Eye (tissue), 1 donor: ENCODE data around the gene DHDH.

Experiments
- DNase-seq: peaks from one replicate; pipeline ENCODE4 v3.0.0-alpha.2; 2015

Gene DHDH

DNA sequence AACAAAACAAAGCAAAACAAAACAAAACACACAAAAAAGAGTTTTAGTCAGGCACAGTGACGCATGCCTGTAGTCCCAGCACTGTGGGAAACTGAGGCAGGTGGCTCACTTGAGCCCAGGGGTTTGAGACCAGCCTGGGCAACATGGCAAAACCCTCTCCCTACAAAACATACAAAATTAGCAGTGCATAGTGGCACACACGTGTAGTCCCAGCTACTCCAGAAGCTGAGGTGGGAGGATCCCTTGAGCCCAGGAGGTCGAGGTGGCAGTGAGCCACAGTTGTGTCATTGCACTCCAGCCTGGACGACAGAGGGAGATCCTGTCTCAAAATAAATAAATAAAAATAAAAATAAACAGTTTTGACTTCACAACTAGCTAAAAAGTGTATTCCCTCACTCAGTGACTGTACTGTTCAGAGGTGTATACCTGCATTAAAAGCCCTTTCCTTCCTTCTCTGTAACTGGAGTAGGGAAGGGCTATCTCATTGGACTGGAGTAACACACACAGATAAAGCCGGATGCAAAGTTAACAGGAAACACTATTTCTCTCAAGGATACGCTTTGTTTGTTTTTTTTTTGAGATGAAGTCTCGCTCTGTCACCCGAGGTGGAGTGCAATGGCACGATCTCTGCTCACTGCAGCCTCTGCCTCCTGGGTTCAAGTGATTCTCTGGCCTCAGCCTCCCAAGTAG is 17.5 kb downstream of the DHDH start:
- DNase-seq: no peak

DNA sequence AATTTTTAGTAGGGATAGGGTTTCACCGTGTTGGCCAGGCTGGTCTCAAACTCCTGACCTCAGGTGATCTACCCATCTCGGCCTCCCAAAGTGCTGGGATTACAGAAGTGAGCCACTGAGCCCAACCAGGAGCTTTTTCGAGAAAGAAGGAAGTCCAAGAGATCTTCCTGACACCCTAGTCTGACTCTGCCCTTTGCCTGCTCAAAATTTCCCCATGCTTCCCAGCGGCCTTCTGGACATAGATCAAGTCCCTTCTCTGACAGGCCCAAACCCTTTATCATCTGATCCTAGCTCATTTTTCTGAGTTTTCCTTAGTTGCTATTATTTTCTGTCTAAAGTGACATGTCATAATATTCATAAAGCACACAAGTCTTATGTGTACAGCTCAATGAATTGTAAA is 19.6 kb downstream of the DHDH start:
- no peak for DNase-seq

DNA sequence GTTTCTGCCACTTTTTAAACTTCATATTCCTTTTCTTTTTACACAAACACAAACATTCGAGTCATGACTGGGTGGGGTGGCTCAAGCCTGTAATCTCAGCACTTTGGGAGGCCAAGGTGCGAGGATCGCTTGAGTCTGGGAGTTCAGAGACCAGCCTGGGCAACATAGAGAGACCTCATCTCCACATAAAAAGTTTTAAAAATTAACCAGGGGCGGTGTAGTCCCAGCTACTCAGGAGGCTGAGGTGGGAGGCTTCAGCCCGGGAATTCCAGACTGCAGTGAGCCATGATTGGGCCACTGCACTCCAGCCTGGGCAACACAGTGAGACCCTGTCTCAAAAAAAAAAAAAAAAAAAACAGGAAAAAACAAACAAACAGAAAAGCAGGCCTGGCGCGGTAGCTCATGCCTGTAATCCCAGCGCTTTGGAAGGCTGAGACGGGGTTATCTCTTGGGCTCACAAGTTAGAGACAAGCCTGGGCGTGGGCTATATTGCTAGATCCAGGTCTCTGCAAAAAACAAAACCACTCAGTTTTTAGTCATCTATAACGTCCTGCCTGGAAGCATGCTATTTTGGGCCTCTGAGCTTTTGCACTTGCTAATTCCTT is 20.6 kb downstream of the DHDH start:
- DNase-seq: no peak

- DNase-seq: peak; percentile 98
Observed at GRCh38 chr19:48954595-48955307, 21.3 kb downstream of the DHDH start, which contains the start of gene BAX. BAX (plus strand) TSS chr19:48954875; CDS start chr19:48954929, 54 bp downstream.

DNA sequence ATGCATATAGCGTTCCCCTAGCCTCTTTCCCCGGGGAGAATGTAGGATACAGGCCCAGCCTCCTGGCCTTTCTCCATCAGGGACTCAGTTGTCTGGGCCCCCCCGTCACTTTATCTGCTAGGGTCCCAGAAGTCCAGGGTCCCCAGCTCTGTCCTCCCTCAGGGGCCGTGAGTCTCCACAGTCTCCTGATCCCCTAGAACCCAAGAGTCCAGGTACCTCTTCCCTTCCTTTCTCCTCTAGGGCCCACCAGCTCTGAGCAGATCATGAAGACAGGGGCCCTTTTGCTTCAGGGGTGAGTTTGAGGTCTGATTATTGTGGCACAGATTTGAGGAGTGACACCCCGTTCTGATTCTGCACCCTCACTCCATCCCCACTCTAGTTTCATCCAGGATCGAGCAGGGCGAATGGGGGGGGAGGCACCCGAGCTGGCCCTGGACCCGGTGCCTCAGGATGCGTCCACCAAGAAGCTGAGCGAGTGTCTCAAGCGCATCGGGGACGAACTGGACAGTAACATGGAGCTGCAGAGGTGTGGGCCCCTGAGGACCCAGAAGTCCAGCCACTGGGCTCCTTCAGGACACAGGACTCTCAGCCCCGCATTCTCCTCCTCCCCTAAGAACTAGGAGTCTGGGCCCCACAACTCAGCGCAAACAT is 21.9 kb downstream of the DHDH start:
- no peak for DNase-seq

DNA sequence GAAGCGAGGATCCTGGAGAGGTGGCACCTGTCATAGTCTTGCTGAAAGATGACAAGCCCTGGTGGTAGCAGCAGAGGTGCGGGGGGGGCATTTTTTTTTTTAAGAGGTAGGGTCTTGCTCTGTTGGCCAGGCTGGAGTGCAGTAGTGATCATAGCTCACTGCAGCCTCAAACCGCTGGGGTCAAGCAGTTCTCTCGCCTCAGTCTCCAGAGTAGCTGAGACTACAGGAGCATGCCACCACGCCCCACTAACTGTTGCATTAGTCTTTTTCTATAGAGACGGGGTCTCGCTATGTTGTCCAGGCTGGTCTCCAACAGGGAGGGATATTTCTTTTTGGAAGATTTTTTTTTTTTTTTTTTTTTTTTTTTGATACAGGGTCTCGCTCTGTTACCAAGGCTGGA is 24.5 kb downstream of the DHDH start:
- no peak for DNase-seq

DNA sequence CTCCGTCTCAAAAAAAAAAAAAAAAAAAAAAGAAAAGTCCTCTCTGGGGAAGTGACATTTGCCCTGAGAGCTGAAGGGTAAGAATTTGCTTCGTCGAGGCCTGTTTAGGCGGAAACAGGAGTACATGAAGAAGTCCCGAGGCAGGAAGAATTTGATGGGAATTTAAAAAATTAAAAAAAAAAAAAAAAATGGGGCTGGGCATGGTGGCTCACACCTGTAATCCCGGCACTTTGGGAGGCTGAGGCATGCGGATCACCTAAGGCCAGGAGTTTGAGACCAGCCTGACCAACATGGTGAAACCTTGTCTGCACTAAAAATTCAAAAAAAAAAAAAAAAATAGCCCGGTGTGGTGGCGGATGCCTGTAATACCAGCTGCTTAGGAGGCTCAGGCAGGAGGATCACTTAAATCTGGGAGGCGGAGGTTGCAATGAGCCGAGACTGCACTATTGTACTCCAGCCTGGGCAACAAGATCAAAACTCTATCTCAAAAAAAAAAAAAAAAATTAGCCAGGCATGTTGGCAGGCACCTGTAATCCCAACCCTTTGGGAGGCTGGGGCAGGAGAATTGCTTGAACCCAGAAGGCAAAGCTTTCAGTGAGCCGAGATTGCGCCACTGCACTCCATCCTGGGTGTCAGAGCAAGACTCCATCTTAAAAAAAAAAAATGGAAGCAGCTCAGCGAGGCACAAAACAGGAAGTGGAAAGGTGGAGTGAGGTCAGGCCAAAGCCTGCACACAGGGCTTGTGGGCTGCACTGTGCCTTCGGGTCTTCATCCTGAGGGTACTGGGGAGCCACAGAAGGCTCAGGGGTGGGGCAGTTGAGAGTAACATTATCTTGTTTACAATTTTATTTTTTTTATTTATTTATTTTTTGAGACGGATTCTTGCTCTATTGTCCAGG is 26.1 kb downstream of the DHDH start:
- DNase-seq: no peak

- DNase-seq: no peak
Observed at GRCh38 chr19:48961051-48961649, 27.7 kb downstream of the DHDH start.

GRCh38 chr19:48961673-48962028 is 28.2 kb downstream of the DHDH start:
- no peak for DNase-seq

- no peak for DNase-seq
Observed at GRCh38 chr19:48962029-48962848, 28.7 kb downstream of the DHDH start.

DNA sequence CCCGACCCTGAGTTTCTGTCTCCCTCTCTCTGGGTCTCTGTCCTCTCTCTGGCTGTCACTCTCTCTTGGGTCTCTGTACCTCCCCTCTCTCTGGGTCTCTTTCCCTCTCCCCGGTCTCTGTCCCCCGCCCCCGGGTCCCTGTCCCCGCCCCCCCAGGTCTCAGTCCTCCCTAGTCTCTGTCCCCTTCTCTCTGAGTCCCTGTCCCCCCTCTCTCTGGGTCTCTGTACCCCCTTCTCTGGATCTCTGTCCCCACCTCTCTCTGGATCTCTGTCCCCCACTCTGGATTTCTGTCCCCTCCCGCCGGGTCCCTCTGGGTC is 29.3 kb downstream of the DHDH start:
- DNase-seq: no peak

DNA sequence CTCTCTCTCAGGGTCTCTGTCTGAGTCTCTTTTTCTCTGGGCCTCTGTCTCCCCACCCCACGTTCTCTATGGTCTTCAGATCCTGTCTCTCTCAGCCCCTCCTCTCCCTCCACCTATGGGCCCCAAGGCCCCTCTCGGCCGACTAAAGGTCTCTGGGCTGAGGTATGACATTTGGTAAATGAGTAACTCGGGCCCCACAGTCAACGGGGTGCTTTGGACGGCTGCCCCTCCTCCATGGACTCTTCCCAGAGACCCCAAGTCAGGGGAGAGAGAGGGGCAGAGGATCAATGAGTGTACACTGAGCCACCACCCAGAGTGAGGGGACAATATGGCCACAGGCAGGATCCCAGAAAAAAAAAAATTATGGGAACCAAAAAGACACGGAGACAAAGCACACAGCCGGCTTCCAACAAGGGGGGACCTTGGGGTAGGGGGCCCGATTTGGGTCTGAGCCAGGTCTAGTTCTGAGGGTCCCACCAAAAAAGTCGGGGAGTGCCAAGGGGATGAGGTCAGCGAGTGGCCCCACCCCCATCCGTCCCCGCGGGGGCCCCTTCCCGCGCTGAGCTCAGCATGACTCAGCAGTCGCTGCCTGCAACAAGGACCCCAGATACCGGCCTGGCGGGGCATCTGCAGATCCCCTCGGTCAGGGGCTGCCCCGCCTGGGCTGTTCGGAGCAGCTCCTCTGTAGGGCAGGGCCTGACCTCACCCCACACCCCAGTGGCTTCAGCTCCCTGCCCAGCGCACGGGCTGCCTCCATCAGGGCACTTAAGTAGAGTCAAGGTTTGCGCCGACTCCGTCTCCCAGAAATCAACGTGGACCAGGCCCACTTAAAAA is 30.1 kb downstream of the DHDH start:
- DNase-seq: peak; percentile 75

DNA sequence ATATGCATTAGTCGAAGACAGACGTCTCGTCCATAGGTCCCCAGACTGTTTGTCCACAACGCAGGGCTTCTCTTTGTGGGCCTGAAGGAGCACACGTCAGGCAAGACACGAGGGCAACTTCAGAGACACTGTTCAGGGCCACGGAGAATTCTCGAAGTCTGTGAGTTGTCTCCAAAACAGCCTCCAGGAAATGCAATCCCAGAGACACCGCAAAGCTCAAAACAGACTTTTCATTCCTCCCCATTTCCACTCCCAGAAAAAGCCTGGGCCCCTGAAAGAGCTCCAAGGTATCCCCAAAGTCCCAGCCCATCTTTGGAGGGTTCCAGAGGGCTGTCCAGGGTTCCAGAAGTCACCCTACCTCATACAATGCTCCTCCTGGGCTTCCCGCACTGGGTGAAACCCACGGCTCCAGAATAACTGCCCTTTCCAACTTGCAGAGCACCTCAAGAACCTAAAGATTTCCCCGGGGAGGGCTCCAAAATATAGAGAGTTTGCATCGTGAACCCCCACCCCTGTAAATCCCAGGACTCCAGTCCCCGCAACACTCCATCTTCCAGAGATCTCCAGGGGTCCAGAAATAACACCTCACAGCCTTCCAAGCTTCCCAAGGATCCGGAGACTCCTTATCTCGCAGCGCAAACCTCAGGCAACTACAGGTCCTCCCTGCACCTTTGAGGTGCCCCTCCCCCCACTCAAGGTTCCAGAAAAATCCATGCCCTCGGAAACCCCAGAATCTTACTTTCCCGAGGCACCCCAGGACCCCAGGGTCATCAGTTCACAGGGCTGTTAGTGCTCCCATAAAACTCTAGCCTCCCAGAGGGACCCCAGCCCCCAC is 30.9 kb downstream of the DHDH start:
- DNase-seq: peak; percentile 68

- peak; percentile 96 for DNase-seq
Observed at GRCh38 chr19:48965040-48965805, 31.7 kb downstream of the DHDH start, which contains the start of gene FTL. FTL (plus strand) TSS chr19:48965309; CDS start chr19:48965508, 199 bp downstream.

GRCh38 chr19:48965806-48966540 is 32.5 kb downstream of the DHDH start:
- DNase-seq: peak; percentile 97

GRCh38 chr19:48966541-48967345 is 33.2 kb downstream of the DHDH start:
- no peak for DNase-seq
